DOHH2 (cell line): ENCODE measurements around the gene AQP11.

Experiments
- CTCF ChIP-seq: fragments of 200-600 bp; sonication (generic); IDR thresholded peaks from one replicate; pipeline ENCODE4 v1.5.1; 2014; ENCODE audit warnings: antibody characterized with exemption, mild to moderate bottlenecking, low read depth, low read length; ENCODE audit not compliant: poor library complexity, severe bottlenecking
- EZH2phosphoT487 ChIP-seq: fragments of 200-600 bp; sonication (generic); IDR thresholded peaks from 2 replicates; pipeline ENCODE4 v1.6.1; 2017; ENCODE audit warnings: borderline replicate concordance, mild to moderate bottlenecking, antibody characterized with exemption, low read length, moderate library complexity, mixed read lengths

GRCh38 chr11:77593883-77594282, 4.1 kb downstream of the AQP11 start:
- TF ChIP-seq CTCF (no peak), EZH2phosphoT487 (no peak)
